Ureter (tissue), 1 donor: ENCODE measurements around the gene STARD5. TPM values are rescaled to one million over a fixed set of nuclear protein-coding genes. Genes with fewer than 3 reads are reported as not detected.

Experiments
- DNase-seq: peaks from one replicate; pipeline ENCODE4 v3.0.0-alpha.2; 2020; ENCODE audit warnings: low spot score
- total RNA-seq: library from RNA; stranded (reverse); gene quantifications from one replicate; pipeline ENCODE4 v1.2.4, GENCODE V29; 2023
- donor health status: DM: yes; HTN: yes; CAD: no.

STARD5 gene
- total RNA-seq, 1 donor from 2014 or later, result 17.5 TPM

- no peak for DNase-seq
These were observed 31.4 kb downstream of the STARD5 start for GRCh38 chr15:81292523-81293001.

- DNase-seq, result no peak
These were observed 31.9 kb downstream of the STARD5 start for GRCh38 chr15:81291916-81292522.

- no peak for DNase-seq
These were observed 34.0 kb downstream of the STARD5 start for GRCh38 chr15:81289910-81290309.

GRCh38 chr15:81288616-81289015 is 35.3 kb downstream of the STARD5 start:
- no peak for DNase-seq

GRCh38 chr15:81288040-81288439 is 35.9 kb downstream of the STARD5 start:
- DNase-seq, result no peak

GRCh38 chr15:81286621-81287121 is 37.3 kb downstream of the STARD5 start:
- DNase-seq, result no peak

- no peak for DNase-seq
These were observed 38.5 kb downstream of the STARD5 start for GRCh38 chr15:81285461-81285860.

GRCh38 chr15:81284256-81285031 is 39.5 kb downstream of the STARD5 start:
- DNase-seq, result no peak

- DNase-seq, result no peak
These were observed 41.0 kb downstream of the STARD5 start for GRCh38 chr15:81282911-81283310.

GRCh38 chr15:81282606-81282895 is 41.4 kb downstream of the STARD5 start:
- no peak for DNase-seq

GRCh38 chr15:81281766-81282605 is 42.0 kb downstream of the STARD5 start:
- no peak for DNase-seq

- no peak for DNase-seq
These were observed 42.5 kb downstream of the STARD5 start for GRCh38 chr15:81281456-81281735.

- no peak for DNase-seq
These were observed 43.1 kb downstream of the STARD5 start for GRCh38 chr15:81280696-81281455.

GRCh38 chr15:81279621-81280485 is 44.1 kb downstream of the STARD5 start:
- DNase-seq, result no peak

- DNase-seq, result no peak
These were observed 45.5 kb downstream of the STARD5 start for GRCh38 chr15:81278306-81279029.

GRCh38 chr15:81277851-81278250 is 46.1 kb downstream of the STARD5 start:
- DNase-seq, result no peak

- DNase-seq, result no peak
These were observed 47.0 kb downstream of the STARD5 start for GRCh38 chr15:81276967-81277366.

GRCh38 chr15:81275711-81276392 is 48.1 kb downstream of the STARD5 start:
- DNase-seq, result peak; percentile 23

- peak; percentile 86 for DNase-seq
These were observed 48.8 kb downstream of the STARD5 start for GRCh38 chr15:81274931-81275707.
